Astrocyte of the cerebellum (primary cell): Measurements from ENCODE around the gene TNFRSF19.
"Not testable (repeated sequence)": the region's sequence is repeated elsewhere in the genome, so short reads cannot be mapped to it uniquely, and the experiment has no call there.

Source experiments
- DNase-seq: peaks from one replicate; pipeline ENCODE4 v3.0.0-alpha.2; 2011; ENCODE audit warnings: low read depth
- H3K4me3 ChIP-seq: 2 replicates; pipeline ENCODE4 v1.5.1; 2011; ENCODE audit warnings: mild to moderate bottlenecking, low read depth, low read length, moderate library complexity
- in situ Hi-C: cut with HindIII; loops from 2 replicates; pipeline ENCODE4 v1.10.0; 2017; ENCODE audit warnings: low sequenced_read_pairs
- TF ChIP-seq, protein P1 (sequence below): IDR thresholded peaks from 2 replicates; pipeline ENCODE4 v1.5.1; 2012; ENCODE audit warnings: low read length, low read depth, moderate library complexity, mild to moderate bottlenecking; ENCODE audit errors: missing control alignments

Gene TNFRSF19

GRCh38 chr13:23588666-23589065 is 18.5 kb downstream of the TNFRSF19 start:
- DNase-seq, result no peak
- TF ChIP-seq, protein P1, sequence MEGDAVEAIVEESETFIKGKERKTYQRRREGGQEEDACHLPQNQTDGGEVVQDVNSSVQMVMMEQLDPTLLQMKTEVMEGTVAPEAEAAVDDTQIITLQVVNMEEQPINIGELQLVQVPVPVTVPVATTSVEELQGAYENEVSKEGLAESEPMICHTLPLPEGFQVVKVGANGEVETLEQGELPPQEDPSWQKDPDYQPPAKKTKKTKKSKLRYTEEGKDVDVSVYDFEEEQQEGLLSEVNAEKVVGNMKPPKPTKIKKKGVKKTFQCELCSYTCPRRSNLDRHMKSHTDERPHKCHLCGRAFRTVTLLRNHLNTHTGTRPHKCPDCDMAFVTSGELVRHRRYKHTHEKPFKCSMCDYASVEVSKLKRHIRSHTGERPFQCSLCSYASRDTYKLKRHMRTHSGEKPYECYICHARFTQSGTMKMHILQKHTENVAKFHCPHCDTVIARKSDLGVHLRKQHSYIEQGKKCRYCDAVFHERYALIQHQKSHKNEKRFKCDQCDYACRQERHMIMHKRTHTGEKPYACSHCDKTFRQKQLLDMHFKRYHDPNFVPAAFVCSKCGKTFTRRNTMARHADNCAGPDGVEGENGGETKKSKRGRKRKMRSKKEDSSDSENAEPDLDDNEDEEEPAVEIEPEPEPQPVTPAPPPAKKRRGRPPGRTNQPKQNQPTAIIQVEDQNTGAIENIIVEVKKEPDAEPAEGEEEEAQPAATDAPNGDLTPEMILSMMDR, result no peak
- no peak overlapping the region for H3K4me3 ChIP-seq
- in situ Hi-C loops, result no loop called here

- in situ Hi-C loops, result no loop called here
- no peak for DNase-seq
- TF ChIP-seq, protein P1, result no peak
- no peak overlapping the region for H3K4me3 ChIP-seq
Measured at GRCh38 chr13:23592596-23592995, 22.4 kb downstream of the TNFRSF19 start.

GRCh38 chr13:23593148-23593547 is 22.9 kb downstream of the TNFRSF19 start:
- no peak for DNase-seq
- in situ Hi-C loops, result no loop called here
- TF ChIP-seq, protein P1, result no peak
- no peak overlapping the region for H3K4me3 ChIP-seq

DNA sequence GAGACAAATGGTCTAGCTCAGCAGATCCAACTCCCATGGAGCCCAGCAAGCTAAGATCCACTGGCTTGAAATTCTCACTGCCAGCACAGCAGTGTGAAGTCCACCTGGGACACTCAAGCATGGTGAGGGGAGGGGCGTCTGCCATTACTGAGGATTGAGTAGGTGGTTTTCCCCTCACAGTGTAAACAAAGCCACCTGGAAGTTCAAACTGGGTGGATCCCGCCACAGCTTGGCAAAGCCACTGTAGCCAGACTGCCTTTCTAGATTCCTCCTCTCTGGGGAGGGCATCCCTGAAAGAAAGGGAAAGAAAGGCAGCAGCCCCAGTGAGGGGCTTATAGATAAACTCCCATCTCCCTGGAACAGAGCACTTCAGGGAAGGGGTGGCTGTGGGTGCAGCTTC is 24.1 kb downstream of the TNFRSF19 start:
- in situ Hi-C loops, H3K4me3 ChIP-seq, DNase-seq: not testable (repeated sequence)

GRCh38 chr13:23598369-23598768 is 28.2 kb downstream of the TNFRSF19 start:
- in situ Hi-C loops, result no loop called here
- no peak overlapping the region for H3K4me3 ChIP-seq
- TF ChIP-seq, protein P1, result no peak
- no peak for DNase-seq

DNA sequence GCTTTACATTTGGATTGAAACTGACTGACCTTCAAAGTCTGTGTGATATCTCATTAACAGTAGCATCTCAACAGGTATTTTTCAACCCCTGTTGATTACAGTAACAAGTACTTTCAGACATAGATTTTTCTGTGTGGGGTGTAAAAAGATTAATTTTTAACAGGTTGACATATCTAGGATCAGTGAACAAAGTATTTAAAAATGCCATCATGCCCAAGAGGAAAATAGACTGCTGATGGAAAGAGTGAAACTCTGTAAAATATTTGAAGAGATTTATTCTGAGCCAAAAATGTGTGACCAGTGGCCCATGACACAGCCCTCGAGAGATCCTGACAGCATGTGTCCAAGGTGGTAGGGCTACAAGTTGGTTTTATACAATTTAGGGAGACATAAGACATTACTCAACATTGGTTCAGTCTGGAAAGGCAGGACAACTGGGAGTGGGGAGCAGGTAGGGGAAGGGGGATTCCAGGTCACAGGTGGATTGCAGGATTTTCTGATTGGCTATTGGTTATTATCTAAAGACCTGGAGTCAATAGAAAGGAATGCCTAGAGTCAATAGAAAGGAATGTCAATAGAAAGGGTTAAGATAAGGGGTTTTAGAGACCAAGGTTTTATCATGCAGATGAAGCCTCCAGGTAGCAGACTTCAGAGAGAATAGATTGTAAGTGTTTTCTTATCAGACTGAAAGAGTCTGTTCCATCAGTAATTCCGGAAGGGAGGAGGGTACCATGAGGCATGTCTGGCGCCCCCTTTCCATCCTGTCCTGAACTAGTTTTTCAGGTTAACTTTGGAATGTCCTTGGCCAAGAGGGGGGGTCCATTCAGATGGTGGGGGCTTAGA is 29.1 kb downstream of the TNFRSF19 start:
- no peak overlapping the region for H3K4me3 ChIP-seq
- in situ Hi-C loops, result no loop called here
- no peak for DNase-seq
- TF ChIP-seq, protein P1, result no peak

DNA sequence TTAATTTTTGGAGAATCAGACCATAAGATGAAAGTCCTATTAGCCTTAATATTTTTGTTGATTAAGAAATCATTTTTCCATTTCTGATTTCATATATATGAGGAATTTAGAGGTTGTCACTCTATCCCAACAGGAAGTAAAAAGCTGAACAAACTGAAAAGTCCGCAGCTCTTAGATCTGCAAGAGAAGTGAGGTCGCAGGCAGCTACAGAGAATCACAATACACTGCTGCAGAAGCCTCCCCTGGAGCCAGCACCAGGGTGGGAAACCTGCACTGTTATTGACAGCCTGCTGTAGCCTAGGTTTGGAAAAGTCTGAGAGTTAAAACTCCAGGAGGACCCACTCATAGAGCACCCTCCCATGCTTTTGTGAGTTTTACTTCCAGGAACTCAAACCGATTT is 29.9 kb downstream of the TNFRSF19 start:
- in situ Hi-C loops, result no loop called here
- DNase-seq, result no peak
- TF ChIP-seq, protein P1, result no peak
- H3K4me3 ChIP-seq, result no peak overlapping the region
